ENCODE results near the gene EZR. TPM values are rescaled to one million over a fixed set of nuclear protein-coding genes. Genes with fewer than 3 reads are reported as not detected.
A peak's percentile ranks its signal among the peaks of the same experiment; 100 is the strongest.

EZR gene
- total and polyA plus RNA-seq, 2 of the 13 experiments (the other 11 are each of a cell fraction or from before 2014, with no cell fraction given): 34.7 to 60.3 TPM

- TF ChIP-seq ZSCAN9 (CRISPR knock-in tag; IDR thresholded peaks at IDR 0.05; ENCODE audit: borderline replicate concordance) (no peak), KDM5A (IDR thresholded peaks at IDR 0.05; ENCODE audit: borderline replicate concordance, low read length) (no peak), ZNF3 (CRISPR knock-in tag; IDR thresholded peaks at IDR 0.05) (no peak), HOXA3 (CRISPR knock-in tag; IDR thresholded peaks at IDR 0.05) (peak; percentile 52; the same call in 1 of the 2 replicates), ZNF724P (CRISPR knock-in tag; IDR thresholded peaks at IDR 0.05; ENCODE audit: borderline replicate concordance) (peak; percentile 79; the same call in 1 of the 2 replicates), JUN (CRISPR knock-in tag; IDR thresholded peaks at IDR 0.05) (peak; percentile 56; the same call in 1 of the 2 replicates), GMEB2 (CRISPR knock-in tag; IDR thresholded peaks at IDR 0.05; ENCODE audit: low read depth) (no peak), ETV6 (CRISPR knock-in tag; conservative IDR thresholded peaks at IDR 0.05) (no peak), BRF2 (CRISPR knock-in tag; IDR thresholded peaks at IDR 0.05) (no peak), SNAI1 (CRISPR knock-in tag; IDR thresholded peaks at IDR 0.05; ENCODE audit: borderline replicate concordance) (no peak), ZNF746 (CRISPR knock-in tag; IDR thresholded peaks at IDR 0.05) (no peak; the same call in 1 of the 2 replicates), CBX5 (CRISPR knock-in tag; IDR thresholded peaks at IDR 0.05; ENCODE audit: borderline replicate concordance) (no peak; the same call in 1 of the 2 replicates), TFDP1 (CRISPR knock-in tag; IDR thresholded peaks at IDR 0.05; ENCODE audit: borderline replicate concordance) (peak; percentile 83; the same call in 1 of the 2 replicates), ZNF776 (CRISPR knock-in tag; IDR thresholded peaks at IDR 0.05) (no peak), SUZ12 (IDR thresholded peaks at IDR 0.05; ENCODE audit: low read depth, low read length) (no peak), ZNF782 (CRISPR knock-in tag; IDR thresholded peaks at IDR 0.05; ENCODE audit: borderline replicate concordance) (no peak), THRA (CRISPR knock-in tag; IDR thresholded peaks at IDR 0.05; ENCODE audit: borderline replicate concordance) (no peak; the same call in 1 of the 2 replicates), ZMAT3 (CRISPR knock-in tag; conservative IDR thresholded peaks at IDR 0.05) (no peak; the same call in 1 of the 2 replicates)
Measured at GRCh38 chr6:158817728-158818580, 1.2 kb downstream of the EZR start (continued).
